ENCODE data around the gene ASPM.

GRCh38 chr1:197180252-197180878 is 33.9 kb upstream of the ASPM start:
- TF ChIP-seq EZH2 (IDR thresholded peaks at IDR 0.05; ENCODE audit: borderline replicate concordance, insufficient read depth, low read depth, low read length, poor library complexity, severe bottlenecking) = no peak
- peak; percentile 77 for TF ChIP-seq CTCF (IDR thresholded peaks at IDR 0.05)

Measured in B cell (primary cell).